Kasumi-1 (cell line): ENCODE data around the gene TAS1R2.

Source experiments
- DNase-seq, 2 experiments: peaks; one replicate each; lab custom pipeline; 2025; lab: John Stamatoyannopoulos, UW

The TAS1R2 gene

DNA sequence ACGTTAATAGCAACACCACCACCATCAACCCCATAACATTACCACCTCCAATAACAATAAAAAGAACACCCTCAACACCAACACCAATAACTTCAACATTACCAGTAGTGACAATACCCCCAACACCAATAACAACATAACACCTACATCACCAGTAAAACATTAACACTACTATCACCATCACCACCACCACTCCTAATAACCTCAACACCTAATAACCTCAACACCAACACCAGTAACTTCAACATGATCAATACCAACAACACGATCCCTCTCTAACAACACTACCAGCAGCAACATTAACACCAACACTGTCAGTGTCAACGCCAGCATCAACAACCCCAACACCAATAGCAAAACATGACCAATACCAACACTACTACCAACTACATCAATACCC lies 57.2 kb downstream of the TAS1R2 start:
- DNase-seq, result no peak

DNA sequence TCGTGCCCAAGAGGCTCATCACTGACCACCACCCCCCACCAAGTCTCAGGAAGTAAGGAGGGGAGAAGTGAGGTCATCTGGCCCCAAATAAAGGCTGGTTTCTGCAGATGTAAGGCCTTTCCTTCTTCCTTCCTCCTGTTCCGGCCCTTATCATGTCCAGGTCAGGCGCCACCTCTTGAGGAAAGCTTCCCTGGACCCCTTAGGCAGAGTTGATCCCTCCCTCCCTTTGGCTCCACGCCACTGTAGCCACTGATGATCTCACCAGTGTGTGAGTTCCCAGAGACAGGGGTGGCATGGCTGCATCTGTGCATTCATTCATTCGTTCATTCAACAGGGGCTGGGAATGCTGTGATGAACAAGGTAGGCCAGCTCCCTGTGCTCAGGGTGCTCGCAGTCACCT lies 59.2 kb downstream of the TAS1R2 start:
- DNase-seq, result no peak

DNA sequence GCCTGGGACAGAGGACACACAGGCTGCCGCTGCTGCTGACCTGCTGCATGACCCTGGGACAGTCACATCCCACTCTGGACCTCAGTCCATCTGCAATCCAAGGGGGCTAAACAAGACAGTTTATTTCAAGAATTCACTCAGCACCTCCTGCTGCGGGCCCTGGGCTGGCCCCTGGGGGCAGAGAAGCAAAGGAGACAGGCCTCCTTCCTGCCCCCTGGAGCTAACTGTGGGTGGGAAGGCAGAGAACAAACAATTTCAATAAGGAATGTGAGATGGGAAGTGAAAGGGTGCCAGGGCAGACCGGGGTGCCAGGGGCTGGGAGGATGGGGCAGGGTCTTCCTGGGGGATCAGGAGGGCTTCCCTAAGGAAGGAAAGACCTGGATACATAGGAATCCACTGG lies 60.0 kb downstream of the TAS1R2 start:
- no peak for DNase-seq

DNA sequence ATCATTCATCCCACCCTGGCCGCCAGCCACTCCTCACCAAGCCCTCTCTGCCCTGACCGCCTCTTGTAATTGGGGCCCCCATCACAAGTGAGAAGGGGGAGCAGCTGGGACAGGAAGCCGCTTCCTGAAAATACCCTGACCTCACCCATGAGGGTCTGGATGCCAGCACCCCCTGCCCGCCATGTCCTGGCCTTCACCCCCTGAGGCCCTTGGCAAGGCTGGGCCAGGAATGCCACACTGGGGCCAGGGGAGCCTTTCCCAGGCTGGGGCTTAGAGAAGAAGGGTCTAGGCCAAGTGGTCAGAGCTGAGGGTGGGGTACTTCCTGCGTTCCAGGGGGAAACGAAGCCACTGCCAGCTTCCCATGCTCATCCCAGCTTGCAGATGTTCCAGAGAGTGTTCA lies 60.5 kb downstream of the TAS1R2 start:
- no peak for DNase-seq

DNA sequence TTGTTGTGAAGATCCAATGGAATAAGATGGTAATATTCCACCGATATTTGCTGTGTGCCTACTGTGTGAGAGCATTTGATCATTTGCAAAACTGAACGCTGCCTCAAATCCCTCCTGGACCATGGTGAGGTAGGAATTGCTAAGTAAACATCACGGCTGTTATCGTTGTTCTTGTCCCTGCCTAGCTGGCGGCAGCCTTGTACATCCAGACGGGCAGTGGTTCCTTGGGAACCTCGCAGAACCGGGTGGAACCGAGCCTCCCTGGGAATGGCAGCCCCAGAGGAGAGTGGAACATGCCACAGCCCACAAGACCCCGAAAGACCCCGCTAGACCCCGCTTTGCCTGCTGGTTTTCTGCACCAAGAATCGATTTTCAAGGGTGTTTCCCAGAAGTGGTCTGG lies 60.9 kb downstream of the TAS1R2 start:
- DNase-seq, result no peak

DNA sequence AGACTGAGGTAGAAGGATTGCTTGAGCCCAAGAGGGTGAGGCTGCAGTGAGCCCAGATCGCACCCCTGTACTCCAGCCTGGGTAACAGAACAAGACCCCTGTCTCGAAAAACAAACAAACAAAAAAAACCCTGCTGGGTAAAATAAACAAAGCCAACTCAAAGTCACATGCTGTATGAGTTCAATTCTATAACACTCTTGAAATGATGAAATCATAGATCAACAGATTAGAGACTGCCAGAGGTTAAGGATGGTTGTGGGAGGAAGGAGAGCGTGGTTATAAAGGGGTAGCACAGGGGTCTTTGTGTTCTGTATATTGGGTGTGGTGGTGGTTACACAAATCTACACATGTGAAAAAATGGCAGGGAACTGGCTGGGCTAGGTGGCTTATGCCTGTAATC lies 62.5 kb downstream of the TAS1R2 start:
- DNase-seq, result no peak

DNA sequence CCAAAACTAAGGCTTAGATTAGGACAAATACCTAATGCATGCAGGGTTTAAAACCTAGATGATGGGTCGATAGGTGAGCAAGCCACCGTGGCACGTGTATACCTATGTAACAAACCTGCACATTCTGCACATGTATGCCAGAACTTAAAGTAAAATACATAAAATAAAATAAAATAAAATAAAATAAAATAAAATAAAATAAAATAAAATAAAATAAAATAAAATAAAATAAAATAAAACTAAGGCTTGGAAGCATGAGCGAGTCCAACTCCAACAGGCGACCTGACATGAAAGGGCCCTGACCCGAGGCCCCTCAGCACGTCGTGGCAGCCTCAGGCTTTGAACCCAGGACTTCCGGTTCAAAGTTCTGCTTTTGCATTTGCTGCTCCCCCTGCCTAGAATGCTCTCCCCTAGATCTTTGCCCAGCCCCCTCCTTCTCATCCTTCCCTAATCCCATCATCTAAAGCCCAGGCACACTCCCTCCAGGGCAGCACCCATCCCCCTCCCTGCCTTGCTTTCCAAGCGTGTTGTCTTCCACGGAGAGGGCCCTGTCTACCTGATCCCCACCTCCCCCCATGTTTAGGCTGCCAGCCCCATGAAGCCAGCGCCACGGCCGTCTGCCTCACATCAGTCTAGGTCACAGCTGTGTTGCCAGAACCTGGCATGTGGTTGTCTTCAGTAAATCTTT lies 64.3 kb downstream of the TAS1R2 start:
- no peak for DNase-seq

DNA sequence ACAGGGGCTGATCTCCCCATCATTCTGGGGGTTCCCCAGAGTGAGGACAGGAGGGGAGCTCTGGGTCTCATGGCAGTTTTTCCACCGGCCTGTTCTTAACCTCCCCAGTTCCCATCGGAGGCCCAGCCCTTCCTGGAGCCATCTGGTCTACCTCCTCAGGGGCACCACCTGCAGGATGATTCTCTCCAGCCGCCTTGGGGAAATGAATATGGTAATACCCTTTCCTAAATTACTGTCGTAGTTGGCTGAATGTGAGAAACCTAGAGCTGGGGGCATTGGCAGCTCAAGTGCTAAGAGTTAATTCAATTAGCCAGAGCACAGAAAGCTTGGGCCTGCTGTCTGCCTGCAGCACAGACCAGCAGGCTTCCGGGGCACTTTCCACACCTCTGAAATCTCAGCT lies 64.9 kb downstream of the TAS1R2 start:
- no peak for DNase-seq

DNA sequence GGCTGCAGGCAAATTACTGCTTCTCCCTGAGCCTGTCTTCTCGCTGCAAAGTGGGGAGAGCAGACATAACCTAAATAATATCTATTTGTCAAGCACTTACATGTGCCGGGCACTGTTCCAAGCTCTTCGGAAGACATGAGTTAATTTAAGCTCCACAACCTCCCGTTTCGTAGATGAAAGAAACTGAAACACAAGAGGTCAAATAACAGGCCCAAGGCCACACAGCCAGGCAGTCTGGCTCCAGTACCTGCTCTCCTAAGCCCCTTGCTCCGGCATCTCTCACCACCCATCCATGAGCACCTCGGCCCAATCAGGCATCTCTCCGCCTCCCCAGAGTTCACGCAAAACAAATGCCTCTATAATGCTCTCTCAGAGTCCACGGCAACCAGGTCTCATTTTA lies 65.4 kb downstream of the TAS1R2 start:
- DNase-seq, result no peak

DNA sequence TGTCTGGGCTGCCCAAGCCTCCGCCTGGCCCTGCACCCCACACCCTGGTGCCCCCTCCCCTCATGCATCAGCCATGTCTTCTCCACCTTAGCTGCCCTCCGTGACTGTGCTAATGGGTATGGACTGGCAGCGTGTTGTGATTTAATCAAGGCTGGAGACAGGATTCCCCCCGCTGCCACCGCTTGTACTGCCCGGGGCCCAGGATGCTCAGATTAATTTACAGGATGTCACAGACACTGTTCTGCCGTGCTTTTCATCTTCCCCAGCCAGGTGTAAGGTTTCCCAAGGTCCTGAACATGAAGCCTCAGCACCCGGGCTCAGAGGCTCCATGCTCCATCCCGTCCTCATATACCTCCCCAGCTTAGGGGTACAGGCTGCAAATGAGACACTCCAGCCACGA lies 66.3 kb downstream of the TAS1R2 start:
- no peak for DNase-seq

DNA sequence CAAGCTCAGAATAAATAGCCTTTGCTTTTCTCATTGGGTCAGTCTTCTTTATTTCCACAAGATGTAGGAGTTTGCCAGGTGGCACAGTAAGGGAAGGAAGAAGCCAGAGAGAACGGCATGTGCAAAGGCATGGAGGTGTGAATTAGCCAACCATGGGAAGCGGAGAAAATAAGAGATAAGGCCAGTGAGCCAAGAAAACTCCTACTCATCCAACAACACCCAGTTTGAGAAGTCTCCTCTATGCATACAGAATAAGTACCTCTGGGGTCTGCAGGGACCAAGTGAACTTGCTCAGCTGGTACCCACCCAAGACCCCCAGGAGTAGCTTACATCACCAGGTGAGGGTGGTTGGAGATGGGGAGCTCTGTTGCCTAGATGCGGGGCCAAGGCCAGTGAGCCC lies 66.7 kb downstream of the TAS1R2 start:
- DNase-seq, result no peak
